GM19328 (cell line): ENCODE measurements around the gene BOD1L1.
"Not testable (repeated sequence)": the region's sequence is repeated elsewhere in the genome, so short reads cannot be mapped to it uniquely, and the experiment has no call there.

Experiments used
- ATAC-seq: cut with Tn5 transposase; IDR thresholded peaks from one replicate; pipeline ENCODE4 v1.9.1; 2021; ENCODE audit warnings: mild to moderate bottlenecking, moderate library complexity; ENCODE audit not compliant: unreplicated experiment

Gene BOD1L1

GRCh38 chr4:13560111-13560510, 67.4 kb downstream of the BOD1L1 start:
- not testable (repeated sequence) for ATAC-seq

GRCh38 chr4:13559413-13559812, 68.1 kb downstream of the BOD1L1 start:
- no peak for ATAC-seq

- ATAC-seq: no peak
Observed at GRCh38 chr4:13558881-13559280, 68.6 kb downstream of the BOD1L1 start.

- ATAC-seq: no peak
Observed at GRCh38 chr4:13555325-13555724, 72.2 kb downstream of the BOD1L1 start.

- ATAC-seq: no peak
Observed at GRCh38 chr4:13553081-13553480, 74.4 kb downstream of the BOD1L1 start.

GRCh38 chr4:13548984-13549546, 78.5 kb downstream of the BOD1L1 start:
- peak; percentile 73 for ATAC-seq

- ATAC-seq: no peak
Observed at GRCh38 chr4:13548059-13548983, 79.2 kb downstream of the BOD1L1 start.

- no peak for ATAC-seq
Observed at GRCh38 chr4:13547485-13548041, 80.0 kb downstream of the BOD1L1 start.

GRCh38 chr4:13546941-13547484, 80.5 kb downstream of the BOD1L1 start:
- ATAC-seq: no peak

GRCh38 chr4:13546142-13546940, 81.2 kb downstream of the BOD1L1 start:
- ATAC-seq: no peak

GRCh38 chr4:13545394-13545808, 82.1 kb downstream of the BOD1L1 start:
- no peak for ATAC-seq

- no peak for ATAC-seq
Observed at GRCh38 chr4:13544606-13545393, 82.7 kb downstream of the BOD1L1 start.

- no peak for ATAC-seq
Observed at GRCh38 chr4:13543839-13544605, 83.5 kb downstream of the BOD1L1 start, which contains the start of gene NKX3-2. Gene NKX3-2 (minus strand): TSS chr4:13544508. CDS start chr4:13544414, 94 bp downstream.

- no peak for ATAC-seq
Observed at GRCh38 chr4:13543032-13543838, 84.3 kb downstream of the BOD1L1 start.

GRCh38 chr4:13542577-13543031, 84.9 kb downstream of the BOD1L1 start:
- no peak for ATAC-seq

- no peak for ATAC-seq
Observed at GRCh38 chr4:13541720-13542576, 85.6 kb downstream of the BOD1L1 start.

- ATAC-seq: no peak
Observed at GRCh38 chr4:13541176-13541604, 86.3 kb downstream of the BOD1L1 start.
